Stimulated activated effector memory CD8-positive, alpha-beta T cell treated with anti-CD3 and anti-CD28 coated beads, Interleukin-12 subunit alpha, Interleukin-12 subunit beta, amount 100 ng/mL, for 72 hours (primary cell): ENCODE results near the gene CORO1C.
"Not testable (repeated sequence)": the region's sequence is repeated elsewhere in the genome, so short reads cannot be mapped to it uniquely, and the experiment has no call there.

Experiments used
- ATAC-seq: fragments of 150-1000 bp; cut with Tn5 transposase; 2 replicates; pipeline ENCODE4 v1.10.0; 2021
- DNase-seq, 2 donors: peaks; one replicate each; pipeline ENCODE4 v3.0.0; 2021 to 2022; ENCODE audit warnings: low spot score in 2 of 2
- H3K27ac Mint-ChIP-seq: one replicate; pipeline ENCODE4 v1.8.0; 2022; ENCODE audit warnings: mild to moderate bottlenecking, mixed read lengths
- H3K36me3 Mint-ChIP-seq: one replicate; pipeline ENCODE4 v1.8.0; 2022; ENCODE audit warnings: mild to moderate bottlenecking, mixed read lengths
- H3K4me1 Mint-ChIP-seq: one replicate; pipeline ENCODE4 v1.8.0; 2022; ENCODE audit warnings: mixed read lengths
- H3K4me3 Mint-ChIP-seq: one replicate; pipeline ENCODE4 v1.8.0; 2022; ENCODE audit warnings: mild to moderate bottlenecking, mixed read lengths
- H3K9me3 Mint-ChIP-seq: one replicate; pipeline ENCODE4 v1.8.0; 2022; ENCODE audit warnings: mixed read lengths

CORO1C gene

GRCh38 chr12:108764540-108765288 is 33.4 kb upstream of the CORO1C start:
- Mint-ChIP-seq H3K36me3 (no peaks in the 10 kb centered on the region), H3K4me3 (no peak overlapping the region), H3K4me1 (no peaks in the 10 kb centered on the region), H3K9me3 (no peaks in the 10 kb centered on the region), H3K27ac (no peak overlapping the region)
- ATAC-seq: no peak
- DNase-seq: no peak

GRCh38 chr12:108761226-108761625 is 29.9 kb upstream of the CORO1C start:
- ATAC-seq (no peak), DNase-seq (no peak)
- Mint-ChIP-seq H3K9me3 (no peaks in the 10 kb centered on the region), H3K4me1 (no peaks in the 10 kb centered on the region), H3K27ac (no peak overlapping the region), H3K36me3 (no peaks in the 10 kb centered on the region), H3K4me3 (no peak overlapping the region)

- H3K36me3 Mint-ChIP-seq: no peaks in the 10 kb centered on the region
- ATAC-seq: no peak
- no peaks in the 10 kb centered on the region for H3K4me1 Mint-ChIP-seq
- no peak overlapping the region for H3K27ac Mint-ChIP-seq
- H3K9me3 Mint-ChIP-seq: no peaks in the 10 kb centered on the region
- DNase-seq: no peak
- H3K4me3 Mint-ChIP-seq: no peak overlapping the region
Measured at GRCh38 chr12:108759924-108760323, 28.6 kb upstream of the CORO1C start.

GRCh38 chr12:108757856-108758255 is 26.5 kb upstream of the CORO1C start:
- DNase-seq (no peak), ATAC-seq (no peak)
- Mint-ChIP-seq H3K27ac (no peak overlapping the region), H3K4me1 (no peaks in the 10 kb centered on the region), H3K9me3 (no peaks in the 10 kb centered on the region), H3K4me3 (no peak overlapping the region), H3K36me3 (no peaks in the 10 kb centered on the region)

- Mint-ChIP-seq H3K4me3 (no peak overlapping the region), H3K36me3 (no peaks in the 10 kb centered on the region), H3K27ac (peak overlapping the region; percentile 45)
Measured at GRCh38 chr12:108756421-108756820, 25.1 kb upstream of the CORO1C start.

GRCh38 chr12:108755481-108755880 is 24.2 kb upstream of the CORO1C start:
- Mint-ChIP-seq H3K27ac (no peak overlapping the region), H3K36me3 (no peaks in the 10 kb centered on the region), H3K4me1 (no peaks in the 10 kb centered on the region), H3K9me3 (no peaks in the 10 kb centered on the region), H3K4me3 (no peak overlapping the region)
- ATAC-seq: no peak
- DNase-seq: no peak

More at GRCh38 chr12:108756421-108756820, 25.1 kb upstream of the CORO1C start:
- Mint-ChIP-seq H3K4me1 (no peaks in the 10 kb centered on the region), H3K9me3 (no peaks in the 10 kb centered on the region)
- DNase-seq (no peak), ATAC-seq (no peak)

- Mint-ChIP-seq H3K9me3 (no peaks in the 10 kb centered on the region), H3K27ac (no peak overlapping the region), H3K36me3 (no peaks in the 10 kb centered on the region), H3K4me3 (no peak overlapping the region), H3K4me1 (no peaks in the 10 kb centered on the region)
- no peak for DNase-seq
- no peak for ATAC-seq
Measured at GRCh38 chr12:108753976-108754375, 22.7 kb upstream of the CORO1C start.

GRCh38 chr12:108752387-108752786 is 21.1 kb upstream of the CORO1C start:
- Mint-ChIP-seq H3K9me3 (no peaks in the 10 kb centered on the region), H3K36me3 (no peaks in the 10 kb centered on the region)
- DNase-seq: no peak

GRCh38 chr12:108751821-108752220 is 20.5 kb upstream of the CORO1C start:
- Mint-ChIP-seq H3K4me3 (no peak overlapping the region), H3K9me3 (no peaks in the 10 kb centered on the region), H3K36me3 (no peaks in the 10 kb centered on the region), H3K27ac (no peak overlapping the region), H3K4me1 (no peaks in the 10 kb centered on the region)
- DNase-seq (no peak), ATAC-seq (no peak)

More at GRCh38 chr12:108752387-108752786, 21.1 kb upstream of the CORO1C start:
- no peak for ATAC-seq
- H3K4me1 Mint-ChIP-seq: no peaks in the 10 kb centered on the region
- no peak overlapping the region for H3K27ac Mint-ChIP-seq
- no peak overlapping the region for H3K4me3 Mint-ChIP-seq

GRCh38 chr12:108751003-108751402 is 19.7 kb upstream of the CORO1C start:
- H3K27ac Mint-ChIP-seq, H3K4me1 Mint-ChIP-seq, H3K4me3 Mint-ChIP-seq, H3K9me3 Mint-ChIP-seq, H3K36me3 Mint-ChIP-seq, DNase-seq, ATAC-seq: not testable (repeated sequence)

- no peak for DNase-seq
- Mint-ChIP-seq H3K27ac (no peak overlapping the region), H3K4me1 (no peaks in the 10 kb centered on the region), H3K9me3 (no peaks in the 10 kb centered on the region), H3K4me3 (no peak overlapping the region), H3K36me3 (no peaks in the 10 kb centered on the region)
- ATAC-seq: no peak
Measured at GRCh38 chr12:108750526-108750925, 19.2 kb upstream of the CORO1C start.

GRCh38 chr12:108747563-108747962 is 16.2 kb upstream of the CORO1C start:
- DNase-seq: no peak
- H3K9me3 Mint-ChIP-seq: no peaks in the 10 kb centered on the region

GRCh38 chr12:108745641-108746040 is 14.3 kb upstream of the CORO1C start:
- Mint-ChIP-seq H3K9me3 (no peaks in the 10 kb centered on the region), H3K4me3 (no peak overlapping the region), H3K27ac (no peak overlapping the region), H3K4me1 (no peaks in the 10 kb centered on the region), H3K36me3 (no peaks in the 10 kb centered on the region)
- no peak for ATAC-seq
- DNase-seq: no peak

More at GRCh38 chr12:108747563-108747962, 16.2 kb upstream of the CORO1C start:
- no peak for ATAC-seq
- Mint-ChIP-seq H3K4me3 (no peak overlapping the region), H3K4me1 (no peaks in the 10 kb centered on the region), H3K36me3 (no peaks in the 10 kb centered on the region), H3K27ac (no peak overlapping the region)

GRCh38 chr12:108744021-108744897 is 12.9 kb upstream of the CORO1C start:
- Mint-ChIP-seq H3K27ac (no peak overlapping the region), H3K4me3 (no peak overlapping the region), H3K4me1 (no peaks in the 10 kb centered on the region), H3K9me3 (no peaks in the 10 kb centered on the region), H3K36me3 (no peaks in the 10 kb centered on the region)
- DNase-seq: no peak
- no peak for ATAC-seq

- ATAC-seq: no peak
- peaks cover 6% of the 10 kb centered on the region for H3K4me1 Mint-ChIP-seq
- H3K36me3 Mint-ChIP-seq: no peaks in the 10 kb centered on the region
- H3K9me3 Mint-ChIP-seq: no peaks in the 10 kb centered on the region
- no peak overlapping the region for H3K4me3 Mint-ChIP-seq
- no peak for DNase-seq
- no peak overlapping the region for H3K27ac Mint-ChIP-seq
Measured at GRCh38 chr12:108738170-108738569, 6.9 kb upstream of the CORO1C start.

GRCh38 chr12:108735855-108736254 is 4.5 kb upstream of the CORO1C start:
- DNase-seq: no peak
- no peak for ATAC-seq
- H3K4me3 Mint-ChIP-seq: no peak overlapping the region
- peaks cover 15% of the 10 kb centered on the region for H3K4me1 Mint-ChIP-seq
- H3K36me3 Mint-ChIP-seq: peaks cover 14% of the 10 kb centered on the region
- no peak overlapping the region for H3K27ac Mint-ChIP-seq
- H3K9me3 Mint-ChIP-seq: no peaks in the 10 kb centered on the region
